HG02870 (cell line): Measurements from ENCODE around the gene UBE2F.
A peak's percentile ranks its signal among the peaks of the same experiment; 100 is the strongest.
"Not testable (repeated sequence)": the region's sequence is repeated elsewhere in the genome, so short reads cannot be mapped to it uniquely, and the experiment has no call there.

Source experiments
- ATAC-seq: cut with Tn5 transposase; IDR thresholded peaks from one replicate; pipeline ENCODE4 v1.9.1; 2021; ENCODE audit warnings: mild to moderate bottlenecking, moderate library complexity; ENCODE audit not compliant: unreplicated experiment

UBE2F gene

DNA sequence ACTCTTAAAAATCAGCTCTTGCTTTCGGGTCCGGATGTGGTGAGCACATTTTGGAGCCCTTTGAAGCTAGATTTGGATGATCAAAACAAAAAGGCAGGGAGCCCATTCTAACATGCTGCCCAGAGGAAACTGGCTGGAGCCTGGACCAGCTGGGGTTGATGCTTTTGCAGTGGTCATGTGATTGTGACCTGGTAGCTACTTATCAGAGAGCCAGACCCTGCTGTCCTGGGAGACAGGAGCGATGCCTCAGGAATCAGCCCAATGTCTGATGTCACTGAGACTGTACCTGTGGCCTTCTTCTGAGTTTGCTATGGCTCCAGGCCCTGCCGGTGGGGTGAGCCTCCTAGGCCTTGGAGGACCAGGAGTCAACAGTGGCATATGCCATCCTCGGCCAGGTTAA, 75.3 kb downstream of the UBE2F start:
- ATAC-seq = no peak

- no peak for ATAC-seq
Observed at GRCh38 chr2:238042849-238043584, 76.2 kb downstream of the UBE2F start.

DNA sequence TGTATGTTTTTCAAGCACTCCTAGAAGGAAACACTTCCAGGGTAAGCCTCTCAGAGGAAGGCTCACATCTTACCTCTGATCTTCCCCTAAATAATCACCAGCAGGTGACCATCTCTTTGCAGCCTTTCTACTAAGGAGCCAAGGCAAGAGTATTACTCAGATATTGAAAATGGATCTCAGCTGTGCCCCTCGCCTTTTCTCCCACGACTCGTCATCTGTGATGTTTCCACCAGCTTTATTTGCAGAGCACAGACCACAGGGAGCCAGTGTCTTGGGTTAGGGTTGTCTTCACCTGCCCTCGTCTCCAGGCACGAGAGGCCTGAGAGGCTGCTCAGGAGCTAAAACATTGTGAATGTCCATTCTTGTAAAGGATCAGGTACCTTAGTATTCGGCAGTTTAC, 77.0 kb downstream of the UBE2F start:
- no peak for ATAC-seq

DNA sequence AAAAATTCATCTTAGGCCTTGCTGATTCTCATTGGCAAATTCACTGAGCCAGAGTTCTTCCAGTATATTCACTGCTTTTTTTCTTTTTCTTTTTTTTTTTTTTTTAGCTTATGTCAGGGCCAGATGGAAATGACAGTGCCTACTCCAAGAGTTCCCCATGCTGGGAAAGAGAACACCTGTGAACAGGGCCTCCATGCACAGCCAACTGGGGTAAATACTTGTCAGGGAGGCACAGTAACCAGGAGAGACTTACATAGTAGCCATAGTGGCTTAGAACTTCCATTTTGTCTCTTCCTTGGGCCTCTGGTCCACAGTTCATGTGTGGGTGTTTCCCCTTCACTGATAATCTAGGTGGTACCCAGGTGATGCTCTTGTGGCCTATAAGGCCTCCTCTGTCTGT, 78.8 kb downstream of the UBE2F start:
- no peak for ATAC-seq

- no peak for ATAC-seq
Observed at GRCh38 chr2:238046725-238047270, 80.0 kb downstream of the UBE2F start.

DNA sequence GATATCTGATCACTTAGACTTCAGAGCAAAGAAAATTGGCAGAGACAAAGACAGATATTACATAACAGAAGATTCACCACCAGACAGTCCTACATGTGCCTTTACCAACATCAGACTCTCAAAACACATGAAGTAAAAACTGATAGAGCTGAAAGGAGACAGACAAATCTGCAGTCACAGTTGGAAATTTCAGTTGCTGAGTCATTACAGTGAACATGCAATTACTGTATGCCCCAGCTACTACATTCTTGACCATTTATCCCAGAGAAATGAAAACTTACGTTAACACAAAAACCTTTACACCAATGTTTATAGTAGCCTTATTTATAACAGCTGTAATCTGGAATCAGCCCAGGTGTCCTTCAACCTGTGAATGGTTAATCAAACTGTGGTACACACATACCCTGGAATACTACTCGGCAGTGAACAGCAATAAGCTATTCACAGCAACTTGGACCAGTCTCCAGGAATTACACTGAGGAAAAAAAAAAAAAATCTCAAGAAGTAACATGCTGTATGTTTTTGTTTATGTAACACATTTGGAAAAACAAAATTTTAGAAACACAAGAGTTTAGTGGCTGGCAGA, 86.5 kb downstream of the UBE2F start:
- ATAC-seq = no peak

DNA sequence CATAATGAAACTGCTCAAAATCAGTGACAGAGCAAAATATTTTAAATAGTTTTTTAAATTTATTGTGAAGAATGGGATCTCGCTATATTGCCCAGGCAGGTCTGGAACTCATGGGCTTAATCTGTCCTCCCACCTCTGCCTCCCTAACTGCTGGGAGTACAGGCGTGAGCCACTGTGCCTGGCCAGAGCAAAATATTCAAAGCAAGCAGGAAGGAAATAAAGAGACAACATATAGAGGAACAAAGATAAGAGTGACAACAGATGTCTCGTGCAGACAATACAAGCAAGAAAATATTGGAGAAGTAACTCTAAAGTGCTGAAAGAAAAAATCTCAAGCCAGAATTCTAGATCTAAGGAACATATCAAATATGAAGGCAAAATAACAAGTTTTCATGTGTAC, 89.0 kb downstream of the UBE2F start:
- no peak for ATAC-seq

- ATAC-seq = not testable (repeated sequence)
Observed at GRCh38 chr2:238057696-238058575, 91.1 kb downstream of the UBE2F start.

DNA sequence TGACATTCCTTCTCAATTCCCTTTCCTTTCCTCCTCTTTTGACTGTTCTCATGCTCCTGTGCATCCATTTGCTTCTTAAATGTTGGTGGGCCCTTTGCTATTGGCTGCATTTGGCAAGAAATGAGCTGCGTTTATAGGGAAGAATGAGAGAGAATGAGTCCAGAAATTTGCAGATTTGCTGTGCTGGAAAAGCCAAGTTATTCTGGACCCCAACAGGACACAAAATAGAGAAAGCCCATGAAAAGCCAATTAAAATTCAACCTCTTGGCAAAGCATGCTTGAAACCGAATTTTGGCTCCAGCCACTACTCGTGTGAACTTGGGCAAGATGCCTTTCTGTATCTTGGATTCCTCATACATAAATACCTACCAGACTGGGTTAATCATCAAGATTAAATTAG, 92.7 kb downstream of the UBE2F start:
- no peak for ATAC-seq

- ATAC-seq = no peak
Observed at GRCh38 chr2:238060096-238060541, 93.3 kb downstream of the UBE2F start.

- ATAC-seq = peak; percentile 95
Observed at GRCh38 chr2:238060542-238061314, 93.9 kb downstream of the UBE2F start, which contains the start of gene SCLY. Gene SCLY, plus strand, starts transcription at chr2:238061001. Its CDS starts 54 bp downstream, at chr2:238061055.

DNA sequence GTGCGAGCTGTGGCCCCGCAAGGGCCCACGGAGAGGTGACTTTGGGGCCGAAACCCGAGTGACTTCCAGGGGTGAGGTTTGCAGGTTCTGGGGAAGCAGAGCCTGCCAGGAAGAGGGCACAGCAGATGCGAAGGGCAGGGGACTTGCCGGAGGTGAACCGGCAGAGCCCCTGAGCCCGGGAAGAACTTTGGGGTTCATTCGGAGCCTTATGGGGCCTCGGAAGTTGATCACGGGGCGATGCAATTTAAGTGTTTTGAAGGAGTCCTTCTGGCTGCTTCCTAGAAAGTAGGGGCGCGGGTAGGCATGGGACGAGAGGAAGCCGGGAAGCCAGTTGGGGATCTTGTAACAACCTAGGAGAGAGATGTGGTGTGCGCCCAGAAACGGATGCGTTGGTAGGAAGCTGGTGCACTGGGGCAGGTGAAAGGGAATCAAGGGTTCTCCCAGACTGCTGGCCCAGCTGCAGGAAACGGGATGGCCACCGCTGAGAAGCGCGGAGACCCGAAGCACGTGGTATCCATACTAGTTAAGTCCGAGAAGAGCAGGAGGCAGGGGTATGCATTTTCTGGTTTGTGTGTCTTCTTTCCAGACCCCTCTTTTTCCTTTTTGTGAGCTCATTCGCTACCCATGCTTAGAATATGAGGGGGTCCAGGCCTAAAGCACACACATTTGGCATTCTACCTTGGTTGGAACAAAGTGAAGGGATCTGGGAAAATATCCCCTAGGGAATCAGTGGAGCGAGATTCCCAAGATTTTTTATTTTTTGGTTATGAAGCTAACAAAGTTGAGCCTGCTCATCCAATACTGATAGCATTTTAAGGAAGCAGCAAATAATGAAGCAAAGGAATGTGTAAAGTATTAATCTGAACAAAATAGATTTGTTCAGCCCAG, 94.7 kb downstream of the UBE2F start:
- peak; percentile 4 for ATAC-seq

- ATAC-seq = no peak
Observed at GRCh38 chr2:238063414-238064189, 96.8 kb downstream of the UBE2F start.

DNA sequence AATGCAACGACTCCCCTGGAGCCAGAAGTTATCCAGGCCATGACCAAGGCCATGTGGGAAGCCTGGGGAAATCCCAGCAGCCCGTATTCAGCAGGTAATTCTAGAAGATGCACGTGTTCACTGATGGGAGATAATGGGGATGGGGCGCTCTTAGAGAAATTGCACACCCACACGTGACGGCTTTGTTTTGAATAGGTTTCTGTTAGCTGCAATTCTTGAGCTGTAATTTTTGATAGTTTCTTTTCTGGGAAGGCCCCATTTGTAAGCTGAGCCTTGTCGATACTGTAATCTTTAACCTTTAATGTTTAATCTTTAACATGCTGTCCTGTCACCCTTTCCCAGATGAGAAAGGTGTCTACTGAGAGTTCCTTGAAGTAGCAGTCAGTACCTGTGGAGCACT, 97.6 kb downstream of the UBE2F start:
- no peak for ATAC-seq

DNA sequence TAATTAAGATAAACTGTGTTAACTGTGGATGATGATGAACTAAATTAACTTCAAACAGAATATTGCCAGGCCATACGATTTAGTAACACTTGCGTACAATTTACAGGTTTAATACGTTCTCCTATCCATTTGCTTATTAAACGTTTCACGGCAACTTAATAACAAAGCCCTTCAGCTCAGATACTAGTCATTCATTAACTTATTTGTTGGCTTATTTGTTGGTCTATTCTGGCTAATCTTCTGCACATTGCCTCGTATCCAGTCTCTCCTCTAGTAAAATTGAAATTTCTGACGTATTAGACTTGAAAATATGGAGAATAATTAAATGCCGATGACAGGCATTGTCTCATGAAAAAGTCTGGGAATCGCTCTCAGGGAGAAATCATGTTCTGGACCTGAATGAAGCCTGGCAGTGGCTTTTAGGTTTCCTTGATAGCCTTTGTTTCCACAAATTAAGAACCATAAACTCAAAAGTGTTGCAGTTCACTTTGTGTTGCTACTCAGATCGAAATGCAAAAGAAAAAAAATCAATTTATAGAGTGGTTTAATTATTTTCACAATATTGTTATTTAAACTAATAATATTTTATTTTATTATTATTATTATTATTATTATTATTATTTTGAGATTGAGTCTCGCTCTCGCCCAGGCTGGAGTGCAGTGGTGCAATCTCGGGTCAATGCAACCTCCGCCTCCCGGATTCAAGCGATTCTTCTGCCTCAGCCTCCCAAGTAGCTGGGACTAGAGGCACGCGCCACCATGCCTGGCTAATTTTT, 98.4 kb downstream of the UBE2F start:
- ATAC-seq = no peak

DNA sequence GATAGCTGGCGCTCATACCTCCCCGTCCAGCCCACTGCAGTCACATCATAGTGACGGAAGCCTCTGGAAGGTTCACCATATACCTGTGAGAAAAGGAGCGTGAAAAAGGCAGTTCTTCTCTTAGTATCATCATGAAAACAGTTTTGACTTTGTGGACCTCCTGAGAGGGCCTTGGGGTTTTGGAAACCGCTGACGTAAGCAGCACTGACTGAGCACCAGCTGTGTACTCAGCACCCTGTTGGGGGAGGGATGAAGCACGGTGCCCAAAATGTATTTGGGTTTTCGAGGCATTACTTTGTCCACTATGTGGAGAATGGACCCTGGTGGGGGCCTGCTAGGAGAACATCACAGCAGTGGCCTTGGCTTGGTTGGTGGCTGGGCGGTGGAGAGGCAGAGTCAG, 99.4 kb downstream of the UBE2F start:
- no peak for ATAC-seq

DNA sequence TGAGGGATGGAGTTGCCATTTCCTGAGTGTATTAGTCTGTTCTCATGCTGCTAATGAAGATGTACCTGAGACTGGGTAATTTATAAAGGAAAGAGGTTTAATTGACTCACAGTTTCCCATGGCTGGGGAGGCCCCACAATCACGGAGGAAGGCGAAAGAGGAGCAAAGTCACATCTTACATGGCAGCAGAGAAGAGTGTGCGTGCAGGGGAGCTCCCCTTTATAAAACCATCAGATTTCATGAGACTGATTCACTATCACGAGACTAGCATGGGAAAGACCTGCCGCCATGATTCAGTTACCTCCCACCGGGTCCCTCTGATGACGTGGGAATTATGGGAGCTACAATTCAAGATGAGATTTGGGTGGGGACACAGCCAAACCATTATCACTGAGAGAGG, 99.9 kb downstream of the UBE2F start:
- not testable (repeated sequence) for ATAC-seq

- no peak for ATAC-seq
Observed at GRCh38 chr2:238067939-238068338, 101.1 kb downstream of the UBE2F start.
